H1 (cell line): Measurements from ENCODE around the gene PIK3R1. TPM values are rescaled to one million over a fixed set of nuclear protein-coding genes. Genes with fewer than 3 reads are reported as not detected.

Experiments used
- ASH2L ChIP-seq: fragments of 200-600, 300-600 bp; sonication (generic); IDR thresholded peaks from one replicate; pipeline ENCODE4 v1.7.1; 2017; ENCODE audit warnings: low read length
- CTBP2 ChIP-seq: IDR thresholded peaks from 2 replicates; pipeline ENCODE4 v1.7.0; 2011; ENCODE audit warnings: borderline replicate concordance, mild to moderate bottlenecking, moderate library complexity, mixed read lengths, low read length; ENCODE audit not compliant: insufficient read depth, insufficient read length
- JUND ChIP-seq: IDR thresholded peaks from 2 replicates; pipeline ENCODE4 v1.6.1; 2011; ENCODE audit warnings: mild to moderate bottlenecking, improper control_type of control experiment, low read length
- KDM1A ChIP-seq: fragments of 200-600, 300-600 bp; sonication (generic); IDR thresholded peaks from 2 replicates; pipeline ENCODE4 v1.7.1; 2016; ENCODE audit warnings: mild to moderate bottlenecking, low read length, borderline replicate concordance
- KDM4A ChIP-seq: IDR thresholded peaks from one replicate; pipeline ENCODE4 v1.7.1; 2012; ENCODE audit warnings: low read depth, mild to moderate bottlenecking, moderate library complexity, low read length, inconsistent platforms; ENCODE audit not compliant: severe bottlenecking
- PHF8 ChIP-seq: fragments of 200-600 bp; sonication (generic); conservative IDR thresholded peaks from 2 replicates; pipeline ENCODE4 v1.7.1; 2012; ENCODE audit warnings: low read depth, mild to moderate bottlenecking, inconsistent platforms, low read length, moderate library complexity
- SIX5 ChIP-seq: IDR thresholded peaks from 2 replicates; pipeline ENCODE4 v1.6.1; 2011; ENCODE audit warnings: mild to moderate bottlenecking, low read depth, low read length
- YY1 ChIP-seq: IDR thresholded peaks from 2 replicates; pipeline ENCODE4 v1.6.1; 2011; ENCODE audit warnings: low read depth, mild to moderate bottlenecking, low read length
- polyA plus RNA-seq, 7 experiments: library from polyadenylated mRNA; depleted of rRNA in 3 of 7; stranded (reverse) in 5 of 7; unstranded in 2 of 7; fragments of >200 nt in 5 of 7; fragments of 200-250 nt in 2 of 7; gene quantifications; 1 replicate in 5 of 7; 2 replicates in 1 of 7; 4 replicates in 1 of 7; pipeline versions ENCODE4 v1.2.1 to v1.2.3, GENCODE V29; 2011 to 2013; ENCODE audit warnings: missing spikeins in 2 of 7, mixed read lengths in 2 of 7
- total RNA-seq: library from RNA; stranded (reverse); fragmentation: NEBNext Ultra II Directional; extraction: Animal tissue kit (Norgen Biotek cat#: 25700); gene quantifications from 2 replicates; pipeline ENCODE4 v1.2.1, GENCODE V29; 2021
- TF ChIP-seq, protein P1 (sequence below): IDR thresholded peaks from 2 replicates; pipeline ENCODE4 v1.6.1; 2012; ENCODE audit warnings: low read length, inconsistent platforms
- TF ChIP-seq, protein P2 (sequence below): IDR thresholded peaks from 2 replicates; pipeline ENCODE4 v1.6.1; 2011; ENCODE audit warnings: low read length, improper control_type of control experiment
- TF ChIP-seq, protein P3 (sequence below), 3 experiments: IDR thresholded peaks; 1 replicate in 2 of 3; 2 replicates in 1 of 3; pipeline versions ENCODE4 v1.5.1 to v1.6.1; 2011; ENCODE audit warnings: low read length in 3 of 3, mild to moderate bottlenecking in 3 of 3, inconsistent platforms in 2 of 3, low read depth in 1 of 3, moderate library complexity in 1 of 3; ENCODE audit not compliant: insufficient read depth in 1 of 3; ENCODE audit errors: control extremely low read depth in 1 of 3

PIK3R1 gene
- total and polyA plus RNA-seq, 2 of the 8 experiments (the other 6 are each of a cell fraction or from before 2014, with no cell fraction given) = 2.3 to 13.7 TPM

DNA sequence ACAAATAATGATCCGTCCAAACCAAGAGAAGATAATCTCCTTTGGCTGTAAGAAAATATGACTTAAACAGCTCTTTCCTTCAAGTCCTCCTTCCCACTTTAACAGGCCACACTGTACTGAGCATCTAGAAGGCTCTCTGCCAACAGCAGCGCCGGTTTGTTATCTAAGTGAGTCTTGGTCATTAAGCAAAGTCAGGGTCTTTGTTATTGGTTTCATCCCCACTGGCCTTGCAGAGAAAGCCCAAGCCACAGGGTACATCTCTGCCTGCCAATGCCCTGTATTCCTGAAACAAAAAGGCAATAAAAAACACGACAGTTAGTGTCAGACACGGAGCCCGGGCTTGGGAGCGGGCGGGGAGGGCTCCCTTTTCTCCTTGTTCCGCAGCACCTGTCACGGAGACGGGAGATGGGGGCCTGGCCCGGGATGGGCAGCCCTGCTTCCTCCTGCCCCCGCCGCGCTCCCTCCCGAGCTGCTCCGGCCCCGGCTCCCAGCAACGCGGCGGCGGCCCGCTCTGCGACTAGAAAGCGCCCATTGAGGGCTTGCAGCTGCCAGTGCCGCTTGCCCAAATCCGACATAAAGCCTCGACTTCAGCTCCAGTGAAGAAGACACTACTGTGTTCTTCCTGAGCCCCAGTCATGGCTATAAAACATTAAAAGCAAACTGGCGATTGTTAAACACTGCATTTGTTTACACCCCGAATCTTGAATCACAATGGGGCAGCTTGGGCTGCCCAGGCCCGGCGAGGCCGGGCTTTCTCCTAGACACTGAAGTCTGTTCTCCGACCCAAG lies 28.1 kb upstream of the PIK3R1 start (continued):
- TF ChIP-seq, protein P1, sequence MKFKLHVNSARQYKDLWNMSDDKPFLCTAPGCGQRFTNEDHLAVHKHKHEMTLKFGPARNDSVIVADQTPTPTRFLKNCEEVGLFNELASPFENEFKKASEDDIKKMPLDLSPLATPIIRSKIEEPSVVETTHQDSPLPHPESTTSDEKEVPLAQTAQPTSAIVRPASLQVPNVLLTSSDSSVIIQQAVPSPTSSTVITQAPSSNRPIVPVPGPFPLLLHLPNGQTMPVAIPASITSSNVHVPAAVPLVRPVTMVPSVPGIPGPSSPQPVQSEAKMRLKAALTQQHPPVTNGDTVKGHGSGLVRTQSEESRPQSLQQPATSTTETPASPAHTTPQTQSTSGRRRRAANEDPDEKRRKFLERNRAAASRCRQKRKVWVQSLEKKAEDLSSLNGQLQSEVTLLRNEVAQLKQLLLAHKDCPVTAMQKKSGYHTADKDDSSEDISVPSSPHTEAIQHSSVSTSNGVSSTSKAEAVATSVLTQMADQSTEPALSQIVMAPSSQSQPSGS = no peak
- TF ChIP-seq SIX5 (no peak), JUND (no peak), KDM1A (0 out of 2 replicates have a peak, but pooled peaks have one; percentile 14), KDM4A (peak; percentile 33), ASH2L (peak; percentile 90), PHF8 (0 out of 2 replicates have a peak, but pooled peaks have one; percentile 32), YY1 (0 out of 2 replicates have a peak, but pooled peaks have one; percentile 38), CTBP2 (peak; percentile 63)
- TF ChIP-seq, protein P2, sequence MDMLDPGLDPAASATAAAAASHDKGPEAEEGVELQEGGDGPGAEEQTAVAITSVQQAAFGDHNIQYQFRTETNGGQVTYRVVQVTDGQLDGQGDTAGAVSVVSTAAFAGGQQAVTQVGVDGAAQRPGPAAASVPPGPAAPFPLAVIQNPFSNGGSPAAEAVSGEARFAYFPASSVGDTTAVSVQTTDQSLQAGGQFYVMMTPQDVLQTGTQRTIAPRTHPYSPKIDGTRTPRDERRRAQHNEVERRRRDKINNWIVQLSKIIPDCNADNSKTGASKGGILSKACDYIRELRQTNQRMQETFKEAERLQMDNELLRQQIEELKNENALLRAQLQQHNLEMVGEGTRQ = no peak
- TF ChIP-seq, protein P3, sequence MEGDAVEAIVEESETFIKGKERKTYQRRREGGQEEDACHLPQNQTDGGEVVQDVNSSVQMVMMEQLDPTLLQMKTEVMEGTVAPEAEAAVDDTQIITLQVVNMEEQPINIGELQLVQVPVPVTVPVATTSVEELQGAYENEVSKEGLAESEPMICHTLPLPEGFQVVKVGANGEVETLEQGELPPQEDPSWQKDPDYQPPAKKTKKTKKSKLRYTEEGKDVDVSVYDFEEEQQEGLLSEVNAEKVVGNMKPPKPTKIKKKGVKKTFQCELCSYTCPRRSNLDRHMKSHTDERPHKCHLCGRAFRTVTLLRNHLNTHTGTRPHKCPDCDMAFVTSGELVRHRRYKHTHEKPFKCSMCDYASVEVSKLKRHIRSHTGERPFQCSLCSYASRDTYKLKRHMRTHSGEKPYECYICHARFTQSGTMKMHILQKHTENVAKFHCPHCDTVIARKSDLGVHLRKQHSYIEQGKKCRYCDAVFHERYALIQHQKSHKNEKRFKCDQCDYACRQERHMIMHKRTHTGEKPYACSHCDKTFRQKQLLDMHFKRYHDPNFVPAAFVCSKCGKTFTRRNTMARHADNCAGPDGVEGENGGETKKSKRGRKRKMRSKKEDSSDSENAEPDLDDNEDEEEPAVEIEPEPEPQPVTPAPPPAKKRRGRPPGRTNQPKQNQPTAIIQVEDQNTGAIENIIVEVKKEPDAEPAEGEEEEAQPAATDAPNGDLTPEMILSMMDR (IDR thresholded peaks at IDR 0.05; ENCODE audit: control extremely low read depth in 1 of 3, insufficient read depth in 1 of 3, low read depth in 1 of 3, low read length in 3 of 3) = no peak
